ENCODE data around the gene NDUFS4. TPM values are rescaled to one million over a fixed set of nuclear protein-coding genes. Genes with fewer than 3 reads are reported as not detected.
"Not testable (repeated sequence)": the region's sequence is repeated elsewhere in the genome, so short reads cannot be mapped to it uniquely, and the experiment has no call there.

NDUFS4 gene
- total and polyA plus RNA-seq, 5 donors, result 101 to 177 (median 119) TPM

DNA sequence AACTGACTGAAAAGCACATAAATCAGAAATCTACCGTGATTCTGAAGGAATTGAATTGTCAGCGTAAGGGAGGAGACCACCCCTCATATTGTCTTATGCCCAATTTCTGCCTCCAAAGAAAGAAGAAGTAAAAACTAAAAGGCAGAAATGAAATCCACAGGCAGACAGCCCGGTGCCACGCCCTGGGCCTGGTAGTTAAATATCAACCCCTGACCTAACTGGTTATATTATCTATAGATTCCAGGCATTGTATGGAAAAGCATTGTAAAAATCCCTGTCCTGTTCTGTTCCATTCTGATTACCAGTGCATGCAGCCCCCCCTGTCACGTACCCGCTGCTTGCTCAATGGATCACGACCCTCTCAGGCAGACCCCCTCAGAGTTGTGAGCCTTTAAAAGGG lies 11.9 kb upstream of the NDUFS4 start:
- H3K4me3 ChIP-seq (ENCODE audit: low read length); H3K27me3 ChIP-seq (ENCODE audit: control insufficient read depth, insufficient read depth); DNase-seq; H3K9me3 ChIP-seq (ENCODE audit: control insufficient read depth, low read length); ATAC-seq; intact Hi-C loops (cut with DNase I); H3K4me1 ChIP-seq (ENCODE audit: control insufficient read depth, insufficient read depth, low read length); H3K27ac ChIP-seq (ENCODE audit: low read length): not testable (repeated sequence)
- 87% methylated on average over 7 of the region's 7 CpGs for WGBS

DNA sequence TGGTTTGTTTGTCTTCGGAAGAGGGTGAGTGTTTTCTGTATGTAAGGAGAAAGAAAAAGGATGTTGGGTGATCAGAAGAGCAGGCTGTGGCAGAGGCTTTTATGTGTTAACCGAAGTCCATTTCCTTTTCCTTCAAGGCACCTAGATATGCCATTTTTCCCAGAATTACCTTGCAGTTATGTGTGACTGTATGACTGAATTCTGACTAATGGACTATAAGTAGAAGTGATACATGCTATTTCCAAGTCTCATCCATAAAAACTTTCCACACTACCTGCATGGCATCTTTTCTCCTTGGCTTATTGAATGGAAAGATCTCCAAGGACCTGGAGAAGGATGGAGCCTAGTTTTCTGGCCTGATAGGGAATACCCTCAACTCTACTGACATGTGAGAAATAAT lies 10.6 kb upstream of the NDUFS4 start:
- ATAC-seq (no peak), DNase-seq (no peak)
- 88% methylated on average over 2 of the region's 2 CpGs for WGBS
- Histone ChIP-seq H3K4me3 (ENCODE audit: low read length) (no peak overlapping the region), H3K27me3 (ENCODE audit: control insufficient read depth, insufficient read depth) (no peaks in the 10 kb centered on the region), H3K9me3 (ENCODE audit: control insufficient read depth, low read length) (no peaks in the 10 kb centered on the region), H3K27ac (ENCODE audit: low read length) (no peak overlapping the region), H3K4me1 (ENCODE audit: control insufficient read depth, insufficient read depth, low read length) (no peaks in the 10 kb centered on the region)
- intact Hi-C loops (cut with DNase I), result no loop called here

DNA sequence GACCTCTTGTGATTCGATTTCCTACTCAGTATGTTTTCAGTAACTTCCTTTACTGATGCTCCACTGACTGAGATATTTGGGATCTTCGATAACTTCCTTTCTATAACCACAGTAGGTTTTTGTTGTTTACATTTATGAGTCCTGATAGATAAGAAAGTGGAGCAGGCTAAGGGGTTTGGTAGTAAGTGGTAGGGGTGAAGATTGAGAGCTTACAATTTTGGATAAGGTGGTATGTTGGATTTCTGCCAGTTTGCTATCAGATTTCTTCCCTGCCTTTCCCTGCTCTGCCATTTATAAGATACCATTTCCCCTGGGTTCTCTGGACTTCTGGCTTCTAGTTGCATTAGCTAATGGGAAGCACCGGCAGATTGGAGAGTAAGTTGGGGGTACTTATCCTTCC lies 7.9 kb upstream of the NDUFS4 start:
- Histone ChIP-seq H3K4me3 (ENCODE audit: low read length) (no peak overlapping the region), H3K27ac (ENCODE audit: low read length) (no peak overlapping the region), H3K4me1 (ENCODE audit: control insufficient read depth, insufficient read depth, low read length) (no peaks in the 10 kb centered on the region), H3K9me3 (ENCODE audit: control insufficient read depth, low read length) (no peaks in the 10 kb centered on the region), H3K27me3 (ENCODE audit: control insufficient read depth, insufficient read depth) (no peaks in the 10 kb centered on the region)
- ATAC-seq (no peak), DNase-seq (no peak)
- intact Hi-C loops (cut with DNase I), result no loop called here
- 50% methylated on average over 3 of the region's 3 CpGs for WGBS

DNA sequence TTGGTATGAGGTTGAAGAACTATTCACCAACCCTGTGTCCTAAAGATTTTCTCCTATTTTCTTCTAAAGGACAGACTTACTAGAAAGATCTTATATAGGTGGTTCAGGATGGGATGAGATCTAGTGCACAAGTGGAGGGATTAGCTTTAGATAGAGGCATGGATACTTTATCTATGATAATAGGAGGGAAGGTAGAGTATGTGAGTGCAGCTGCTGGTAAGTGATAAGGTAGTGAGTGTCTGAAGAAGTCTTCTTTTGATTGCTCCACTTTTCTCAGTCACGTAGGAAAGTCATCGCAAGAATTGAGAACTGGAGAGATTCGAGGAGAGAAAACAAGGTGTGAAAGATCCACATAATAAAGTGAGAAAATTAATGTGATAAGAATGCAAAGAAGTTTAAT lies 6.0 kb upstream of the NDUFS4 start:
- Histone ChIP-seq H3K4me3 (ENCODE audit: low read length) (no peak overlapping the region), H3K4me1 (ENCODE audit: control insufficient read depth, insufficient read depth, low read length) (no peaks in the 10 kb centered on the region), H3K9me3 (ENCODE audit: control insufficient read depth, low read length) (no peaks in the 10 kb centered on the region), H3K27ac (ENCODE audit: low read length) (no peak overlapping the region), H3K27me3 (ENCODE audit: control insufficient read depth, insufficient read depth) (no peaks in the 10 kb centered on the region)
- 59% methylated on average over 3 of the region's 3 CpGs for WGBS
- ATAC-seq, result no peak
- intact Hi-C loops (cut with DNase I), result no loop called here
- DNase-seq, result no peak

DNA sequence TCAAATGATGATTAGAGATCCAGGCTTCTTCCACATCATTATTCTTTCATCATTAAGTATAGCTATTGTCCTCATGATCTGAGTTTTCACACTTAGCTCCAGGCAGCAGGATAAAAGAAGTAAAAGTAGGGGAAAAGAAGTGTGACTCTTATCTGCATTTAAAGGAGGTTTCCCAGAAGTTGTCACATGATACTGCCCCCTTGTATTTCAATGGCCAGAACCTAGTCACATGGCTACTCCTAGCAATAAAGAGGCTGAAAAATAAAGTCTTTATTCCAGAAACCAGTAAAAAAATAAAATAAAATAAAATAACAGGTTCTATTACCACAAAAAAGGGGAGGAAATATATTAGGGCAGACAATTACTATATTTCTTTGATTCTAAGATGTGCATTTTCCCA lies 5.3 kb upstream of the NDUFS4 start:
- H3K27me3 ChIP-seq (ENCODE audit: control insufficient read depth, insufficient read depth), result no peaks in the 10 kb centered on the region
- ATAC-seq (no peak), DNase-seq (no peak)
- no peak overlapping the region for H3K27ac ChIP-seq (ENCODE audit: low read length)
- intact Hi-C loops (cut with DNase I), result no loop called here
- H3K9me3 ChIP-seq (ENCODE audit: control insufficient read depth, low read length), result no peaks in the 10 kb centered on the region
- H3K4me1 ChIP-seq (ENCODE audit: control insufficient read depth, insufficient read depth, low read length), result no peaks in the 10 kb centered on the region
- H3K4me3 ChIP-seq (ENCODE audit: low read length), result no peak overlapping the region

DNA sequence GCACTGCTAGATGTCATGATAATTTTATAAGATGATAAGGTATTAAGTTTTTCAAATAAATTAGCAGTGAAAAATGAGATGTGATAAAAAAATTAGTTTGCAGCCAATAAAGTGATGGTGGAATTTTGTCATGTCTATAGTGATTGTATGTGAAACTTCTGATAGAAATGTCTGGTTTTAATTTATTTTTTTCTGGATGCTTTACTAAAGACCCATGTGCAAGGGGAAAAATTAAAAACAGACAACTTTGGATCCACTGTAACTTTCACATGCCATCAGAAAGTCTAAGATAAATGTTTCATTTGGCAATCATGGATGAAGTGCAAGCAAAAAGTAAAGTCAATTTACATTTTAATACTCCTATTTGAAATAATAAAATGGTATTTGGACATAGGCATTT lies 4.4 kb upstream of the NDUFS4 start:
- no peak for ATAC-seq
- DNase-seq, result no peak
- intact Hi-C loops (cut with DNase I), result no loop called here
- no peaks in the 10 kb centered on the region for H3K4me1 ChIP-seq (ENCODE audit: control insufficient read depth, insufficient read depth, low read length)
- no peaks in the 10 kb centered on the region for H3K27me3 ChIP-seq (ENCODE audit: control insufficient read depth, insufficient read depth)
- H3K9me3 ChIP-seq (ENCODE audit: control insufficient read depth, low read length), result no peaks in the 10 kb centered on the region
- no peak overlapping the region for H3K4me3 ChIP-seq (ENCODE audit: low read length)
- H3K27ac ChIP-seq (ENCODE audit: low read length), result no peak overlapping the region

DNA sequence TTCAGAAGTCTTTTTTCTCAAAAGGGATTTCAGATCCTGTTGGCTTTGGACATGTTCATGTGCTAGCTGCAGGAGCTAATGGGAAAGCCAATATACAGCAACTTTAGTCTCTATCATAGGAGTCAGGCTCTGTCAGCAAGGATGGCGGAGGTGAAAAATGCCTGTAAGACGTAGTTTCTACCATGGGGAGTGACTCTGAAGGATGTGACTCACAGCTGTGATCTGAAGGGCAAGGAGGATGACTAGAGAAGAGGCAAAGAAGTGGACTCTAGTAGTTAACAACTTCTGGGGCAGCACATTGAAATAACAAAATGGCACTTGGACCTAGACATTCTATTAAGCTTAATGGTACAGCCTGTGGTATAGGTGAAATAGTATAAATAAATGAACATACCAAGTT lies 3.1 kb upstream of the NDUFS4 start:
- no peaks in the 10 kb centered on the region for H3K27me3 ChIP-seq (ENCODE audit: control insufficient read depth, insufficient read depth)
- DNase-seq, result no peak
- H3K9me3 ChIP-seq (ENCODE audit: control insufficient read depth, low read length), result no peaks in the 10 kb centered on the region
- no peak overlapping the region for H3K4me3 ChIP-seq (ENCODE audit: low read length)
- intact Hi-C loops (cut with DNase I), result no loop called here
- ATAC-seq, result no peak
- H3K27ac ChIP-seq (ENCODE audit: low read length), result no peak overlapping the region
- WGBS, result 93% methylated on average over 2 of the region's 2 CpGs
- no peaks in the 10 kb centered on the region for H3K4me1 ChIP-seq (ENCODE audit: control insufficient read depth, insufficient read depth, low read length)

DNA sequence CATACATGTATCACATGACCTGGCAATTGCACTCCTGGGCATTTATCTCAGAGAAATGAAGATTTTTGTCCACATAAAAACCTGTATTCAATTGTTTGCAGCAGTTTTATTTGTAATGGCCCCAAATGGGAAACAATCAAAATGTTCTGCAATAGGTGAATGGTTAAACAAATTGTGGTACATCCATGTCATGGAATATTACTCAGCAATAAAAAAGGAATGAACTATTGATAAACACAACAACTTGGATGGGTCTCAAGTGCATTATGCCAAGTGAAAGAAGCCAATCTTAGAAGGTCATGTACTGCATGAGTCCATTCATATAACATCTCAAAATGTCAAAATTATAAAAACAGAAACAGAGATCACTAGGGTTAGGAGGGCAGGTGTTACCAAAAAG lies 1.5 kb upstream of the NDUFS4 start:
- Histone ChIP-seq H3K9me3 (ENCODE audit: control insufficient read depth, low read length) (no peaks in the 10 kb centered on the region), H3K4me1 (ENCODE audit: control insufficient read depth, insufficient read depth, low read length) (no peaks in the 10 kb centered on the region), H3K27ac (ENCODE audit: low read length) (no peak overlapping the region), H3K27me3 (ENCODE audit: control insufficient read depth, insufficient read depth) (no peaks in the 10 kb centered on the region), H3K4me3 (ENCODE audit: low read length) (no peak overlapping the region)
- DNase-seq, result no peak
- ATAC-seq, result no peak
- intact Hi-C loops (cut with DNase I), result no loop called here

DNA sequence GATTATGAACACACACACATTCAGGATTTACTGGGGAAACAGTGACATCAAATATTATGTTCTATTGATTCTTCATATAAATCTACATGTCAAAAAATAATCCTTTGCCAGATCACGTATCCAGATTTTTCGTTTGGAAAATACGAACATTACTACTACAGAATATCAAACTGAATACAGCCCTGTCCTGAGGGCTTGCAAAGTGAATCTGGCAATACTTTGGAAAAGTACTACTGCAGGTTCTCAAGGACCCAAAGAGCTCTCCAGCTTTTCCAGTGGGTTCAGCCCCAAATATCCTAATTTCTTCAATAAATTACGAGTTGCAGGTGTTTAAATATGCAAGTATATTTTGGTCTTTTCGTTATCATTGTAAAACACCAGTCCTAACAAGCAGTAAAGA lies 411 bp upstream of the NDUFS4 start:
- Histone ChIP-seq H3K27ac (ENCODE audit: low read length) (no peak overlapping the region), H3K4me3 (ENCODE audit: low read length) (peak overlapping the region; percentile 88), H3K27me3 (ENCODE audit: control insufficient read depth, insufficient read depth) (no peaks in the 10 kb centered on the region), H3K4me1 (ENCODE audit: control insufficient read depth, insufficient read depth, low read length) (no peaks in the 10 kb centered on the region), H3K9me3 (ENCODE audit: control insufficient read depth, low read length) (no peaks in the 10 kb centered on the region)
- intact Hi-C loops (cut with DNase I), result no loop called here
- 22% methylated on average over 5 of the region's 5 CpGs for WGBS
- peak in 1 of 2 donors; percentile 42 for ATAC-seq
- no peak for DNase-seq

DNA sequence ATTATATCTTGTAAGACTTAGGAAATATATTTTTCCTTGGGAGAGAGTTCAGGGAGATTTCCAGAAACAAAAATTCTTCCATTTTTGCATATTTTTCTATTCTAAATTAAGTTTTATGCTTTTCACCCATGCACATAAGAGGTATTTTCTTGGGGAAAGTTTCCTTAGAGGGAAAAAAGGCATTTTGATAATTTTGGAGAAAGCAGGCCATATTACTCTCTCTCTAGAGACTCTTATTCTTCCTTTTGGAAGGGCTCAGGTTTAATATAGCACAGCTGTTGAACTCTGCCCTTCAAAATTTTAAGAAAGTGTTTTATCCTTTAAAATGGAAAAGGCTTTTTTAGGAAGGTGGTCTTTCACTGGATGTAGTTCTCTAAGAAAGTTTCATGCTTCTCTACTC lies 8.0 kb downstream of the NDUFS4 start:
- ATAC-seq (no peak), DNase-seq (no peak)
- intact Hi-C loops (cut with DNase I), result no loop called here
- H3K27me3 ChIP-seq (ENCODE audit: control insufficient read depth, insufficient read depth), result no peaks in the 10 kb centered on the region
- no peak overlapping the region for H3K4me3 ChIP-seq (ENCODE audit: low read length)
- no peak overlapping the region for H3K27ac ChIP-seq (ENCODE audit: low read length)
- no peaks in the 10 kb centered on the region for H3K9me3 ChIP-seq (ENCODE audit: control insufficient read depth, low read length)
- H3K4me1 ChIP-seq (ENCODE audit: control insufficient read depth, insufficient read depth, low read length), result no peaks in the 10 kb centered on the region

DNA sequence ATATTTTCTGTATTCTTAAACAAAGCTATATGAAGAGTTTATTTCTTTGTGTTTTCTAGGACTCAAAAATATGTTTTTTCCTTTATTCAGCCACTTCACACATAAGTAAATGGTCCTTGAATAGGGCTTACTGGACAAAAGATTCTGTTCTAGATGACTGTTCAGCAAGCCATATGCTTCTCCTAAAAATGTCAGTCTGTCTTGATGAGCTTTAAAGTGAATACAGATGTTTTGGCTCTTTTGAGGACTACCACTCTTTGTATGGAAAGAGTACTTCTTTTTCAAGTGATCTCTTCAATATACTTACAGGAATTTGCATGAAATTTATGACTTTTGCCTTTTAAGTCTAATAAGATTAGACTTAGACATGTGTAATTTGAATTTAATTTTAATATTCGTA lies 8.4 kb downstream of the NDUFS4 start:
- ATAC-seq (no peak), DNase-seq (no peak)
- no peak overlapping the region for H3K4me3 ChIP-seq (ENCODE audit: low read length)
- H3K9me3 ChIP-seq (ENCODE audit: control insufficient read depth, low read length), result no peaks in the 10 kb centered on the region
- WGBS, result 82% methylated on average over 1 of the region's 1 CpG
- intact Hi-C loops (cut with DNase I), result no loop called here
- H3K27me3 ChIP-seq (ENCODE audit: control insufficient read depth, insufficient read depth), result no peaks in the 10 kb centered on the region
- no peaks in the 10 kb centered on the region for H3K4me1 ChIP-seq (ENCODE audit: control insufficient read depth, insufficient read depth, low read length)
- H3K27ac ChIP-seq (ENCODE audit: low read length), result no peak overlapping the region

DNA sequence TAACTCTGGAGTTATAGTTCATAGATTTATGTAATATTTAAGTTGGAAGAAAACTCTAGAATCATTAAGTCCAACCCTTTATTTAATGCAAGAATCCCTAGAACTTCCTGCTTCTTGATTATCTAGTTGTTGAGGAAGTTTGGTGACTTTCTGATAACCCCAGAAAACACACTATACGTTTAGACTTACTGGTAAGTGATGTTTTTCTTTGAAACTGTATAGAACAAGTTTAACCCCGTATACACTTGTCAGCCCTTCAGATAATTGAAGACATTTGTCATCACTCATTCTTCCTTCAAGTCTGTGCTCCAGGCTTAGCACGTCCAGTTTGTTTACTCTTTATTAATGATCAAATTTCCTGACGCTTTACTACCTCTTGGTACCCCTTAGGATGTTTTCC lies 9.0 kb downstream of the NDUFS4 start:
- H3K4me1 ChIP-seq (ENCODE audit: control insufficient read depth, insufficient read depth, low read length), result no peaks in the 10 kb centered on the region
- H3K27ac ChIP-seq (ENCODE audit: low read length), result no peak overlapping the region
- ATAC-seq (no peak), DNase-seq (no peak)
- H3K9me3 ChIP-seq (ENCODE audit: control insufficient read depth, low read length), result no peaks in the 10 kb centered on the region
- intact Hi-C loops (cut with DNase I), result no loop called here
- no peak overlapping the region for H3K4me3 ChIP-seq (ENCODE audit: low read length)
- WGBS, result 43% methylated on average over 4 of the region's 4 CpGs
- no peaks in the 10 kb centered on the region for H3K27me3 ChIP-seq (ENCODE audit: control insufficient read depth, insufficient read depth)
